Stimulated activated CD4-positive, alpha-beta T cell treated with anti-CD3 and anti-CD28 coated beads, Interleukin-15, amount 100 ng/mL, for 24 hours (primary cell): ENCODE results near the gene GPNMB.
"Not testable (repeated sequence)": the region's sequence is repeated elsewhere in the genome, so short reads cannot be mapped to it uniquely, and the experiment has no call there.

Experiments
- DNase-seq: peaks from one replicate; pipeline ENCODE4 v3.0.0-alpha.2; 2020

GPNMB gene

DNA sequence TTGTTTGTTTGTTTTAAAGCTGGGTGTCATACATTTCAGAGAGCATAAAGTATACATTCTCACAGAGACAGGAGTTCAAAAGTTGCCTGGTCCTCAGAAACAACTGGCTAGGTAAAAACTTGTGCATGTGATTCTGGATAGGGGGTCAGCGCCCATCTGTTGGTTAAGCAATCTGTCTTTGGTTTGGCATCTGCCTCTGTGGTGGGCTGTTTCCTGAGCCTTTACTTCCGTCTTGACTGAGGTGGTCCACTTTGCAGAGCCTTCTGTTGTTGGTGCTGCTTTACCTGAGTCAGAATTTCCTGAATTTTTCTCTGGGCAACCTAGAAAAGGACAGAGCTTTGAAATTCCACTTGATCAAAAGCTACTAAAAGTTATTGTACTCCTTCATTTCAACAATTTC lies 65.6 kb downstream of the GPNMB start:
- not testable (repeated sequence) for DNase-seq

DNA sequence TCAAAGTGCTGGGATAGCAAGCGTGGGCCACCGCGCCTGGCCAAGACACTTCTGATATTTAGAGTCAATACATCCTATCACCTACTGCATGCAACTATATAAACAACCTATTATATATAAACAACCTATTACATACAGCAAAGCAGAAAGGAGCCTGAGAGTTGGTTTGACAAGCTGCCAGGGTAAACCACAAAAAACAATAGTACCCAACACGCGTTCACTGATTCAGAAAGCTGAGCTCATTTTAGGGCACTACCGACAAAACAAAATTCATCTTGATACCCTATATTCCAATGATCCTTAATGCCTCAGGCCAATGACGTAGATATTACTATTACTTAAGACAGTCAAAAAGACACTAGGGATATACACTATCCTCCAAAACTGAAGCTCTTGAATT lies 68.8 kb downstream of the GPNMB start:
- no peak for DNase-seq
